Measurements from ENCODE around the gene CDKL1.

CDKL1 gene

GRCh38 chr14:50299585-50299984 is 97.1 kb downstream of the CDKL1 start:
- no peak overlapping the region for H3K4me3 ChIP-seq (ENCODE audit: low read depth, low read length, poor library complexity, severe bottlenecking)
- no peaks in the 10 kb centered on the region for H4K20me1 ChIP-seq (ENCODE audit: insufficient read depth, low read length)
- H3F3A ChIP-seq (ENCODE audit: insufficient read depth, low read length): no peaks in the 10 kb centered on the region
- H3K9me2 ChIP-seq (ENCODE audit: low read depth, low read length): no peaks in the 10 kb centered on the region
- H3K79me2 ChIP-seq (ENCODE audit: insufficient read depth, low read length): peaks cover 9% of the 10 kb centered on the region; the same call in 1 of the 2 replicates
- H3K9me3 ChIP-seq (ENCODE audit: low read length): no peaks in the 10 kb centered on the region
- H2AFZ ChIP-seq (ENCODE audit: low read length): no peak overlapping the region
- H3K4me1 ChIP-seq (ENCODE audit: insufficient read depth, low read length, severe bottlenecking): peaks cover 6% of the 10 kb centered on the region
- no peak for TF ChIP-seq CTCF (IDR thresholded peaks at IDR 0.05; ENCODE audit: low read length)
- no peak for TF ChIP-seq EZH2 (IDR thresholded peaks at IDR 0.05; ENCODE audit: borderline replicate concordance, low read length)
- no peak overlapping the region for H3K4me2 ChIP-seq (ENCODE audit: low read length)
- H3K27ac ChIP-seq (ENCODE audit: low read depth, low read length, poor library complexity, severe bottlenecking): no peak overlapping the region
- H3K9ac ChIP-seq (ENCODE audit: low read length): no peak overlapping the region
- H3K36me3 ChIP-seq (ENCODE audit: insufficient read depth, low read length): peaks cover 32% of the 10 kb centered on the region
- H3K27me3 ChIP-seq (ENCODE audit: insufficient read depth, low read length): no peaks in the 10 kb centered on the region

GRCh38 chr14:50290306-50290705 is 106.4 kb downstream of the CDKL1 start:
- no peaks in the 10 kb centered on the region for H3K9me2 ChIP-seq (ENCODE audit: low read depth, low read length)
- H3K9ac ChIP-seq (ENCODE audit: low read length): no peak overlapping the region
- H2AFZ ChIP-seq (ENCODE audit: low read length): no peak overlapping the region
- H3K4me1 ChIP-seq (ENCODE audit: insufficient read depth, low read length, severe bottlenecking): no peaks in the 10 kb centered on the region
- no peak for TF ChIP-seq CTCF (IDR thresholded peaks at IDR 0.05; ENCODE audit: low read length)
- TF ChIP-seq EZH2 (IDR thresholded peaks at IDR 0.05; ENCODE audit: borderline replicate concordance, low read length): no peak
- no peaks in the 10 kb centered on the region for H4K20me1 ChIP-seq (ENCODE audit: insufficient read depth, low read length)
- H3K27ac ChIP-seq (ENCODE audit: low read depth, low read length, poor library complexity, severe bottlenecking): no peak overlapping the region
- H3K4me2 ChIP-seq (ENCODE audit: low read length): no peak overlapping the region
- H3K27me3 ChIP-seq (ENCODE audit: insufficient read depth, low read length): no peaks in the 10 kb centered on the region
- no peaks in the 10 kb centered on the region for H3F3A ChIP-seq (ENCODE audit: insufficient read depth, low read length)
- H3K4me3 ChIP-seq (ENCODE audit: low read depth, low read length, poor library complexity, severe bottlenecking): no peak overlapping the region
- H3K9me3 ChIP-seq (ENCODE audit: low read length): peaks cover 3% of the 10 kb centered on the region; the same call in 1 of the 2 replicates
- no peaks in the 10 kb centered on the region for H3K79me2 ChIP-seq (ENCODE audit: insufficient read depth, low read length)
- H3K36me3 ChIP-seq (ENCODE audit: insufficient read depth, low read length): peaks cover 28% of the 10 kb centered on the region

- Histone ChIP-seq H3K27me3 (ENCODE audit: insufficient read depth, low read length) (no peaks in the 10 kb centered on the region), H3K4me1 (ENCODE audit: insufficient read depth, low read length, severe bottlenecking) (no peaks in the 10 kb centered on the region), H3F3A (ENCODE audit: insufficient read depth, low read length) (no peaks in the 10 kb centered on the region), H3K9me2 (ENCODE audit: low read depth, low read length) (no peaks in the 10 kb centered on the region), H3K9me3 (ENCODE audit: low read length) (peaks cover 3% of the 10 kb centered on the region; the same call in 1 of the 2 replicates), H3K4me2 (ENCODE audit: low read length) (no peak overlapping the region), H3K4me3 (ENCODE audit: low read depth, low read length, poor library complexity, severe bottlenecking) (no peak overlapping the region), H3K9ac (ENCODE audit: low read length) (no peak overlapping the region), H3K27ac (ENCODE audit: low read depth, low read length, poor library complexity, severe bottlenecking) (no peak overlapping the region), H2AFZ (ENCODE audit: low read length) (no peak overlapping the region), H4K20me1 (ENCODE audit: insufficient read depth, low read length) (no peaks in the 10 kb centered on the region), H3K36me3 (ENCODE audit: insufficient read depth, low read length) (peaks cover 20% of the 10 kb centered on the region), H3K79me2 (ENCODE audit: insufficient read depth, low read length) (no peaks in the 10 kb centered on the region)
- TF ChIP-seq EZH2 (IDR thresholded peaks at IDR 0.05; ENCODE audit: borderline replicate concordance, low read length) (no peak), CTCF (IDR thresholded peaks at IDR 0.05; ENCODE audit: low read length) (no peak)
These were observed 108.5 kb downstream of the CDKL1 start for GRCh38 chr14:50288146-50288545.
